IMR-90 (cell line): ENCODE measurements around the gene TNS2. TPM values are rescaled to one million over a fixed set of nuclear protein-coding genes. Genes with fewer than 3 reads are reported as not detected.
A peak's percentile ranks its signal among the peaks of the same experiment; 100 is the strongest.

ENCODE experiments used
- ATAC-seq: fragments of 200-7000 bp; cut with Tn5 transposase; 2 replicates; pipeline ENCODE4 v1.9.1; 2020; ENCODE audit warnings: low read depth, mild to moderate bottlenecking, moderate library complexity
- BruUV-seq: library from RNA; stranded (reverse); fragments of 400-500 nt; replicated peaks from 2 replicates; lab custom pipeline; 2021; lab: Mats Ljungman, UMichigan
- CTCF ChIA-PET: fragments of 300-600 bp; formaldehyde crosslinking; extraction: SDS; loops from one replicate; lab custom pipeline; 2021; ENCODE audit warnings: antibody characterized with exemption; lab: Yijun Ruan, JAX
- POLR2A ChIA-PET: fragments of 300-600 bp; sonication (Branson Sonifier 250); formaldehyde crosslinking; loops from one replicate; lab custom pipeline; 2022; ENCODE audit warnings: antibody characterized with exemption; ENCODE audit not compliant: unreplicated experiment; lab: Charles Lee
- DNase-seq: peaks from one replicate; pipeline ENCODE4 v3.0.0; 2013
- H2AFZ ChIP-seq: replicated peaks from 2 replicates; pipeline ENCODE3; 2013; ENCODE audit warnings: low read length, mild to moderate bottlenecking; ENCODE audit not compliant: poor library complexity
- H2AK5ac ChIP-seq: 2 replicates; pipeline ENCODE4 v1.6.1; 2013; ENCODE audit warnings: low read depth, low read length, inconsistent platforms
- H2AK9ac ChIP-seq: replicated peaks from 2 replicates; pipeline ENCODE3; 2013; ENCODE audit warnings: mild to moderate bottlenecking, low read depth, low read length, moderate library complexity; ENCODE audit not compliant: poor library complexity
- H2BK120ac ChIP-seq: 2 replicates; pipeline ENCODE4 v1.6.1; 2013; ENCODE audit warnings: low read depth, low read length, inconsistent platforms
- H2BK15ac ChIP-seq: 3 replicates; pipeline ENCODE4 v1.6.1; 2013; ENCODE audit warnings: low read depth, low read length, inconsistent platforms
- H2BK20ac ChIP-seq: 2 replicates; pipeline ENCODE4 v1.6.1; 2013; ENCODE audit warnings: low read depth, mild to moderate bottlenecking, inconsistent platforms, low read length, moderate library complexity
- H2BK5ac ChIP-seq: 2 replicates; pipeline ENCODE4 v1.6.1; 2013; ENCODE audit warnings: mild to moderate bottlenecking, low read depth, low read length, inconsistent platforms; ENCODE audit not compliant: poor library complexity, severe bottlenecking
- H3K14ac ChIP-seq: replicated peaks from 2 replicates; pipeline ENCODE4 v1.6.1; 2013; ENCODE audit warnings: low read depth, low read length, inconsistent platforms
- H3K18ac ChIP-seq: 2 replicates; pipeline ENCODE4 v1.6.1; 2013; ENCODE audit warnings: low read depth, low read length, control low read depth
- H3K23ac ChIP-seq: 2 replicates; pipeline ENCODE4 v1.6.1; 2013; ENCODE audit warnings: low read depth, low read length, inconsistent platforms
- H3K27ac ChIP-seq: 2 replicates; pipeline ENCODE4 v1.5.1; 2013; ENCODE audit warnings: mild to moderate bottlenecking, control low read depth, low read length; ENCODE audit not compliant: insufficient read depth
- H3K27me3 ChIP-seq: 2 replicates; pipeline ENCODE4 v1.6.1; 2013; ENCODE audit warnings: low read length; ENCODE audit not compliant: control insufficient read depth, insufficient read depth
- H3K36me3 ChIP-seq: 2 replicates; pipeline ENCODE4 v1.6.1; 2013; ENCODE audit warnings: low read length, mixed read lengths; ENCODE audit not compliant: control insufficient read depth, insufficient read depth
- H3K4ac ChIP-seq: 2 replicates; pipeline ENCODE4 v1.6.1; 2013; ENCODE audit warnings: low read depth, low read length, inconsistent platforms
- H3K4me1 ChIP-seq: 2 replicates; pipeline ENCODE4 v1.6.1; 2013; ENCODE audit warnings: low read length, mixed read lengths; ENCODE audit not compliant: control insufficient read depth, insufficient read depth
- H3K4me2 ChIP-seq: 2 replicates; pipeline ENCODE4 v1.6.1; 2013; ENCODE audit warnings: low read depth, mild to moderate bottlenecking, control low read depth, low read length, moderate library complexity
- H3K4me3 ChIP-seq: 2 replicates; pipeline ENCODE4 v1.5.1; 2013; ENCODE audit warnings: low read depth, mild to moderate bottlenecking, control low read depth, low read length, moderate library complexity; ENCODE audit not compliant: insufficient read depth
- H3K56ac ChIP-seq: 2 replicates; pipeline ENCODE4 v1.6.1; 2013; ENCODE audit warnings: low read length, inconsistent platforms; ENCODE audit not compliant: insufficient read depth; ENCODE audit errors: extremely low read depth
- H3K79me1 ChIP-seq, 2 experiments: 2 replicates each; pipeline ENCODE4 v1.6.1; 2013; ENCODE audit warnings: low read length in 2 of 2, inconsistent platforms in 1 of 2, low read depth in 1 of 2
- H3K9ac ChIP-seq: 2 replicates; pipeline ENCODE4 v1.6.1; 2013; ENCODE audit warnings: low read depth, low read length, control low read depth
- H3K9me1 ChIP-seq: 2 replicates; pipeline ENCODE4 v1.6.1; 2013; ENCODE audit warnings: low read length, inconsistent platforms; ENCODE audit not compliant: insufficient read depth
- H3K9me3 ChIP-seq: 2 replicates; pipeline ENCODE4 v1.6.1; 2013; ENCODE audit warnings: low read length; ENCODE audit not compliant: control insufficient read depth, insufficient read depth
- H4K20me1 ChIP-seq: 2 replicates; pipeline ENCODE4 v1.6.1; 2013; ENCODE audit warnings: low read length, inconsistent platforms; ENCODE audit not compliant: insufficient read depth
- H4K5ac ChIP-seq: 2 replicates; pipeline ENCODE4 v1.6.1; 2013; ENCODE audit warnings: mild to moderate bottlenecking, low read depth, low read length, control low read depth
- H4K8ac ChIP-seq, 2 experiments: 2 replicates each; pipeline ENCODE4 v1.6.1; 2013; ENCODE audit warnings: low read depth in 2 of 2, low read length in 2 of 2, control low read depth in 1 of 2, inconsistent platforms in 1 of 2
- H4K91ac ChIP-seq: 2 replicates; pipeline ENCODE4 v1.6.1; 2013; ENCODE audit warnings: low read depth, low read length, inconsistent platforms; ENCODE audit not compliant: insufficient read depth
- BHLHE40 ChIP-seq: fragments of 150-350 bp; IDR thresholded peaks from 2 replicates; pipeline ENCODE4 v1.6.1; 2016; ENCODE audit warnings: mild to moderate bottlenecking, low read depth, low read length
- CEBPB ChIP-seq: IDR thresholded peaks from 2 replicates; pipeline ENCODE4 v1.6.1; 2012; ENCODE audit warnings: low read depth, low read length, improper control_type of control experiment
- CHD1 ChIP-seq: IDR thresholded peaks from 2 replicates; pipeline ENCODE4 v1.6.1; 2012; ENCODE audit warnings: low read depth, low read length, improper control_type of control experiment
- FOS ChIP-seq: fragments of 150-350 bp; IDR thresholded peaks from 2 replicates; pipeline ENCODE4 v1.6.1; 2016; ENCODE audit warnings: low read depth, low read length
- MAFK ChIP-seq: IDR thresholded peaks from 2 replicates; pipeline ENCODE4 v1.6.1; 2012; ENCODE audit warnings: low read depth, low read length, improper control_type of control experiment
- MAZ ChIP-seq: IDR thresholded peaks from 2 replicates; pipeline ENCODE4 v1.6.1; 2012; ENCODE audit warnings: low read depth, mild to moderate bottlenecking, low read length, improper control_type of control experiment, moderate library complexity, borderline replicate concordance
- MXI1 ChIP-seq: IDR thresholded peaks from 2 replicates; pipeline ENCODE4 v1.6.1; 2012; ENCODE audit warnings: low read depth, mild to moderate bottlenecking, low read length, moderate library complexity, borderline replicate concordance
- NFE2L2 ChIP-seq: fragments of 150-350 bp; IDR thresholded peaks from 2 replicates; pipeline ENCODE4 v1.6.1; 2016; ENCODE audit warnings: low read depth, mild to moderate bottlenecking, low read length
- POLR2A ChIP-seq: IDR thresholded peaks from 2 replicates; pipeline ENCODE4 v1.6.1; 2012; ENCODE audit warnings: mild to moderate bottlenecking, low read depth, low read length
- RAD21 ChIP-seq: IDR thresholded peaks from 2 replicates; pipeline ENCODE4 v1.6.1; 2012; ENCODE audit warnings: low read length, improper control_type of control experiment
- RCOR1 ChIP-seq: IDR thresholded peaks from 2 replicates; pipeline ENCODE4 v1.6.1; 2012; ENCODE audit warnings: mild to moderate bottlenecking, low read length, improper control_type of control experiment; ENCODE audit not compliant: insufficient replicate concordance
- RFX5 ChIP-seq: IDR thresholded peaks from 2 replicates; pipeline ENCODE4 v1.8.0; 2012; ENCODE audit warnings: low read depth, mild to moderate bottlenecking, low read length, moderate library complexity
- SMC3 ChIP-seq: fragments of 150-350 bp; IDR thresholded peaks from 2 replicates; pipeline ENCODE4 v1.6.1; 2016; ENCODE audit warnings: low read depth, mild to moderate bottlenecking, antibody characterized with exemption, low read length, moderate library complexity
- WGBS, 2 experiments: methylation state at CpG; one replicate each; pipeline versions ENCODE4 v1.1.5 to v1.1.7; 2013; ENCODE audit warnings: missing lambda C conversion rate in 2 of 2; ENCODE audit not compliant: insufficient read length in 1 of 2; ENCODE audit errors: extremely low coverage in 2 of 2; 5-methylcytosine and 5-hydroxymethylcytosine counted together
- dilution Hi-C: fragments of 300-500 bp; cut with HindIII; formaldehyde crosslinking; loops from one replicate; pipeline ENCODE4 v1.14.3; 2018; ENCODE audit warnings: low sequenced_read_pairs; ENCODE audit not compliant: unreplicated experiment
- in situ Hi-C: fragments of 300-500 bp; cut with MboI; formaldehyde crosslinking; loops from 3 replicates; pipeline ENCODE4 v1.14.3; 2019; ENCODE audit warnings: low sequenced_read_pairs, inconsistent platforms, mixed read lengths
- intact Hi-C: fragments of 100-400 bp; cut with micrococcal nuclease; formaldehyde crosslinking; loops from 2 replicates; pipeline ENCODE4 v1.10.0; 2022
- polyA plus RNA-seq, 3 experiments: library from polyadenylated mRNA; depleted of rRNA; stranded (reverse); fragments of >200 nt; gene quantifications; 2 replicates each; pipeline ENCODE4 v1.2.3, GENCODE V29; 2012; ENCODE audit warnings: low replicate concordance in 1 of 3
- total RNA-seq: library from RNA; depleted of rRNA; stranded (reverse); fragments of >200 nt; gene quantifications from 2 replicates; pipeline ENCODE4 v1.2.3, GENCODE V29; 2012
- TF ChIP-seq, protein P1 (sequence below): fragments of 150-350 bp; IDR thresholded peaks from 2 replicates; pipeline ENCODE4 v1.6.1; 2017; ENCODE audit warnings: mild to moderate bottlenecking, antibody characterized with exemption, low read length, low read depth
- TF ChIP-seq, protein P2 (sequence below): fragments of 150-350 bp; IDR thresholded peaks from 2 replicates; pipeline ENCODE4 v1.6.1; 2016; ENCODE audit warnings: low read depth, mild to moderate bottlenecking, low read length, moderate library complexity, borderline replicate concordance
- TF ChIP-seq, protein P3 (sequence below): conservative IDR thresholded peaks from 2 replicates; pipeline ENCODE4 v1.5.1; 2012; ENCODE audit warnings: mild to moderate bottlenecking, low read depth, low read length, improper control_type of control experiment

TNS2 gene
- total and polyA plus RNA-seq, 2 of the 4 experiments (the other 2 are of a cell fraction) = 10.4 to 67.2 TPM

DNA sequence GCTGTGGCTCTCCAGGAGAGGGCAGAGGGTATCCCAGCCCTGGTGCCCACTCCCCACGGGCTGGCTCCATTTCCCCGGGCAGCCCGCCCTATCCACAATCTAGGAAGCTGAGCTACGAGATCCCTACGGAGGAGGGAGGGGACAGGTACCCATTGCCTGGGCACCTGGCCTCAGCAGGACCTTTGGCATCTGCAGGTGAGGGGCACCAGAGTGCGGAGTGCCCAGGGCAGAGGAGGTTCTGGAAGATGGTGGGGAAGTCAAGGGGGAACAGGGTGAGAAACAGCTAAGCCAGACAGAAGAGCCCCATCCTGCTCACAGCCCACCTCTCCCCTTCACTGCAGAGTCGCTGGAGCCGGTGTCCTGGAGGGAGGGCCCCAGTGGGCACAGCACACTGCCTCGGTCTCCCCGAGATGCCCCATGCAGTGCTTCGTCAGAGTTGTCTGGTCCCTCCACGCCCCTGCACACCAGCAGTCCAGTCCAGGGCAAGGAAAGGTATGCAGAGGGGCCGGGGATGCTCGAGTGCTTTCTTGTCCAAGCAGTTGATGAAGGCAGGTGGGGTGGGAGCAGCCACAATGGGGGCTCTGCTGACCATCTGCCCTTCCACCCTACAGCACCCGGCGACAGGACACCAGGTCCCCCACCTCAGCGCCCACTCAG lies 10.3 kb downstream of the TNS2 start:
- Histone ChIP-seq H2BK20ac (no peak overlapping the region), H2BK5ac (no peak overlapping the region), H3K27ac (no peak overlapping the region), H3K18ac (no peak overlapping the region), H3K27me3 (no peaks in the 10 kb centered on the region), H3K79me1 (peaks cover 0 to 33% of the 10 kb centered on the region in 2 experiments; a peak in 2 of 4 replicates), H3K9me3 (no peaks in the 10 kb centered on the region), H3K4me1 (peaks cover 12% of the 10 kb centered on the region; the same call in 1 of the 2 replicates), H2AFZ (no peak overlapping the region), H3K9ac (no peak overlapping the region), H2AK5ac (no peak overlapping the region), H4K5ac (no peak overlapping the region), H3K56ac (no peak overlapping the region), H3K9me1 (0 out of 2 replicates have a peak, but pooled peaks cover 4% of the 10 kb centered on the region), H3K4ac (no peak overlapping the region), H4K91ac (no peak overlapping the region), H4K8ac (no peak overlapping the region), H2BK120ac (no peak overlapping the region), H3K14ac (no peak overlapping the region), H4K20me1 (peaks cover 9% of the 10 kb centered on the region), H2AK9ac (peak overlapping the region; percentile 68), H3K4me2 (no peak overlapping the region), H3K4me3 (no peak overlapping the region), H2BK15ac (no peak overlapping the region), H3K36me3 (peaks cover 85% of the 10 kb centered on the region), H3K23ac (no peak overlapping the region)
- no TSS peak for BruUV-seq
- ATAC-seq = no peak
- intact Hi-C loops (no loop called here), dilution Hi-C loops (no loop called here), in situ Hi-C loops (no loop called here)
- TF ChIP-seq, protein P1, sequence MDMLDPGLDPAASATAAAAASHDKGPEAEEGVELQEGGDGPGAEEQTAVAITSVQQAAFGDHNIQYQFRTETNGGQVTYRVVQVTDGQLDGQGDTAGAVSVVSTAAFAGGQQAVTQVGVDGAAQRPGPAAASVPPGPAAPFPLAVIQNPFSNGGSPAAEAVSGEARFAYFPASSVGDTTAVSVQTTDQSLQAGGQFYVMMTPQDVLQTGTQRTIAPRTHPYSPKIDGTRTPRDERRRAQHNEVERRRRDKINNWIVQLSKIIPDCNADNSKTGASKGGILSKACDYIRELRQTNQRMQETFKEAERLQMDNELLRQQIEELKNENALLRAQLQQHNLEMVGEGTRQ = no peak
- TF ChIP-seq BHLHE40 (no peak), NFE2L2 (no peak), MXI1 (no peak), RFX5 (no peak), RAD21 (no peak), FOS (no peak), MAZ (no peak), POLR2A (no peak), SMC3 (no peak), CEBPB (no peak), MAFK (no peak), CHD1 (no peak), RCOR1 (no peak)
- TF ChIP-seq, protein P2, sequence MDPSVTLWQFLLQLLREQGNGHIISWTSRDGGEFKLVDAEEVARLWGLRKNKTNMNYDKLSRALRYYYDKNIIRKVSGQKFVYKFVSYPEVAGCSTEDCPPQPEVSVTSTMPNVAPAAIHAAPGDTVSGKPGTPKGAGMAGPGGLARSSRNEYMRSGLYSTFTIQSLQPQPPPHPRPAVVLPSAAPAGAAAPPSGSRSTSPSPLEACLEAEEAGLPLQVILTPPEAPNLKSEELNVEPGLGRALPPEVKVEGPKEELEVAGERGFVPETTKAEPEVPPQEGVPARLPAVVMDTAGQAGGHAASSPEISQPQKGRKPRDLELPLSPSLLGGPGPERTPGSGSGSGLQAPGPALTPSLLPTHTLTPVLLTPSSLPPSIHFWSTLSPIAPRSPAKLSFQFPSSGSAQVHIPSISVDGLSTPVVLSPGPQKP = no peak
- TF ChIP-seq, protein P3, sequence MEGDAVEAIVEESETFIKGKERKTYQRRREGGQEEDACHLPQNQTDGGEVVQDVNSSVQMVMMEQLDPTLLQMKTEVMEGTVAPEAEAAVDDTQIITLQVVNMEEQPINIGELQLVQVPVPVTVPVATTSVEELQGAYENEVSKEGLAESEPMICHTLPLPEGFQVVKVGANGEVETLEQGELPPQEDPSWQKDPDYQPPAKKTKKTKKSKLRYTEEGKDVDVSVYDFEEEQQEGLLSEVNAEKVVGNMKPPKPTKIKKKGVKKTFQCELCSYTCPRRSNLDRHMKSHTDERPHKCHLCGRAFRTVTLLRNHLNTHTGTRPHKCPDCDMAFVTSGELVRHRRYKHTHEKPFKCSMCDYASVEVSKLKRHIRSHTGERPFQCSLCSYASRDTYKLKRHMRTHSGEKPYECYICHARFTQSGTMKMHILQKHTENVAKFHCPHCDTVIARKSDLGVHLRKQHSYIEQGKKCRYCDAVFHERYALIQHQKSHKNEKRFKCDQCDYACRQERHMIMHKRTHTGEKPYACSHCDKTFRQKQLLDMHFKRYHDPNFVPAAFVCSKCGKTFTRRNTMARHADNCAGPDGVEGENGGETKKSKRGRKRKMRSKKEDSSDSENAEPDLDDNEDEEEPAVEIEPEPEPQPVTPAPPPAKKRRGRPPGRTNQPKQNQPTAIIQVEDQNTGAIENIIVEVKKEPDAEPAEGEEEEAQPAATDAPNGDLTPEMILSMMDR = no peak
- DNase-seq = no peak
- POLR2A ChIA-PET = no interaction called here
- 96% methylated on average over 4 of the region's 17 CpGs; no CpG with 5 or more reads in 1 of the 2 experiments for WGBS, 2 experiments
- CTCF ChIA-PET = no interaction called here
